T-helper 1 cell treated with Interleukin-12 subunit alpha and Interleukin-12 subunit beta and Interleukin-4 antibody, amounts not matched to agents 30 μg/mL and 1 μg/mL, for 36 hours (primary cell): ENCODE results near the gene SSH3.
A peak's percentile ranks its signal among the peaks of the same experiment; 100 is the strongest.

ENCODE experiments used
- H3K27ac Mint-ChIP-seq: one replicate; pipeline ENCODE4 v1.8.0; 2021; ENCODE audit warnings: mild to moderate bottlenecking, mixed read lengths
- H3K27me3 Mint-ChIP-seq: one replicate; pipeline ENCODE4 v1.8.0; 2021; ENCODE audit warnings: low read depth, mixed read lengths
- H3K36me3 Mint-ChIP-seq: one replicate; pipeline ENCODE4 v1.8.0; 2021; ENCODE audit warnings: low read depth, mixed read lengths
- H3K4me1 Mint-ChIP-seq: one replicate; pipeline ENCODE4 v1.8.0; 2021; ENCODE audit warnings: low read depth, mixed read lengths
- H3K4me3 Mint-ChIP-seq: one replicate; pipeline ENCODE4 v1.8.0; 2021; ENCODE audit warnings: mild to moderate bottlenecking, moderate library complexity, mixed read lengths
- H3K9me3 Mint-ChIP-seq: one replicate; pipeline ENCODE4 v1.8.0; 2021; ENCODE audit warnings: mixed read lengths

SSH3 gene

DNA sequence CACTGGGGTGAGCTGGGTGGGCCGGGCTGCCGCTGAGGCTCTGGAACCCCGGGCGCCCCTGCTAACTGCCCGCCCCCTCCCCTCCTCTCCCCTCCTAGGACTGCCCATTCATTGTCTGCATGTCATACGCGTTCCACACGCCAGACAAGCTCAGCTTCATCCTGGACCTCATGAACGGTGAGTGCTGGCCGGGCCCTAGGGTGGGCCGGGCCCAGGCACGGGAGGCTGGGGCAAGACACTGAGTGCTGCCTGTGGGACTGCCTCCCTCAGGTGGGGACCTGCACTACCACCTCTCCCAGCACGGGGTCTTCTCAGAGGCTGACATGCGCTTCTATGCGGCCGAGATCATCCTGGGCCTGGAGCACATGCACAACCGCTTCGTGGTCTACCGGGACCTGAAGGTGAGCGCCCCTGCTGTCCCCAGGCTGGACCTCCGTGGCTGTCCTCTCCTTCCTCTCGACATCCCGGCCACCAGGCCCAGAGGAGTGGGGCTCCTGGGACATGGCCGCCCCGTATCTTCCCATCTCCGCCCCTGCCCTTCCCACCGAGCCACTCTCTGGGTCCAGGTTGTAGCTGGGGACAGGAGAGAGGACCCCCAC is 21.7 kb upstream of the SSH3 start:
- Mint-ChIP-seq H3K27ac (no peak overlapping the region), H3K4me1 (peaks cover 37% of the 10 kb centered on the region)

DNA sequence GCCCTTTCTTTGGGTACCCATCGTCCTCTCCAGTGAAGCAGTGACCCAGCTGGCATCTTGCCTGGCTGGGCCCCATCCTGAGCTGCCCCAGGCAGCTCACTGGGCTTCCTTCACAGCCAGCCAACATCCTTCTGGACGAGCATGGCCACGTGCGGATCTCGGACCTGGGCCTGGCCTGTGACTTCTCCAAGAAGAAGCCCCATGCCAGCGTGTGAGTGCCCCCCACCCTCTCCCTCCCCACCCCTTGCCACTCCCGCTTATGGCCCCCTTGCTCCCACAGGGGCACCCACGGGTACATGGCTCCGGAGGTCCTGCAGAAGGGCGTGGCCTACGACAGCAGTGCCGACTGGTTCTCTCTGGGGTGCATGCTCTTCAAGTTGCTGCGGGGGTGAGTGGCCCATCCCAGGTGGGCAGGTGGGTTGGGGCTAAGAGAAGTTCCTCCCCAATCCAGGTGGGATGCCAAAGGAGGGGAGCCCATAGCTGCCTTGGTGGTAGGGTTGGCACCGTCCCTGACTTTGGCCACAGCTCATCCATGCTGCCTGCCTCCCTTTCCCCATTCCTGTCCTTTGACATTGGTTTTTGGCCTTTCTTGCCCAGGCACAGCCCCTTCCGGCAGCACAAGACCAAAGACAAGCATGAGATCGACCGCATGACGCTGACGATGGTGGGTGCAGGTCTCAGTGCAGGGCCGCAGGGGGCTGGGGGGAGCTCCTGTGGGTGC is 21.0 kb upstream of the SSH3 start:
- no peaks in the 10 kb centered on the region for H3K9me3 Mint-ChIP-seq
- H3K4me1 Mint-ChIP-seq, result peaks cover 38% of the 10 kb centered on the region
- peaks cover 41% of the 10 kb centered on the region for H3K36me3 Mint-ChIP-seq
- H3K27me3 Mint-ChIP-seq, result no peaks in the 10 kb centered on the region
- H3K27ac Mint-ChIP-seq, result peak overlapping the region; percentile 55
- H3K4me3 Mint-ChIP-seq, result no peak overlapping the region

More for the DNA sequence above, 21.7 kb upstream of the SSH3 start:
- Mint-ChIP-seq H3K9me3 (no peaks in the 10 kb centered on the region), H3K4me3 (no peak overlapping the region), H3K36me3 (peaks cover 36% of the 10 kb centered on the region), H3K27me3 (no peaks in the 10 kb centered on the region)

DNA sequence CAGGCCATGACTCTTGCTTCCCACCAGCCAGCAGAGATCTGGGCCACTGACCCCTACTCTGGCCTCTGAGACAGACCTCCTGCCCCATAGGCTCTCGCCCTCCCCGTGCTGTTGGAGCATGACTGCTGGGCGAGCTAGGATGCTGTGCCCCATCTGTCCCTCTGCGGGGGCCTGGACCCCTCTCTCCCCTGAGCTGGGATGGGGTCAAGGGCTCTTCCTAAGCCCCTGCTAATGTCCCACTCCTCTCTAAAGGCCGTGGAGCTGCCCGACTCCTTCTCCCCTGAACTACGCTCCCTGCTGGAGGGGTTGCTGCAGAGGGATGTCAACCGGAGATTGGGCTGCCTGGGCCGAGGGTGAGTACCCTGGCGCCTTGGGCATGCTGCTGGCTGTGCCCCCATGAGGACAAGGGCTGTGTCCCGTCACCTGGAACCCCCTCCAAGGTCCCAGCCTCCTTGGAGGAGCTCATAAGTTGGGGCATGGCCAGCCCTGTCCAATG is 20.4 kb upstream of the SSH3 start:
- H3K4me1 Mint-ChIP-seq, result peaks cover 38% of the 10 kb centered on the region

DNA sequence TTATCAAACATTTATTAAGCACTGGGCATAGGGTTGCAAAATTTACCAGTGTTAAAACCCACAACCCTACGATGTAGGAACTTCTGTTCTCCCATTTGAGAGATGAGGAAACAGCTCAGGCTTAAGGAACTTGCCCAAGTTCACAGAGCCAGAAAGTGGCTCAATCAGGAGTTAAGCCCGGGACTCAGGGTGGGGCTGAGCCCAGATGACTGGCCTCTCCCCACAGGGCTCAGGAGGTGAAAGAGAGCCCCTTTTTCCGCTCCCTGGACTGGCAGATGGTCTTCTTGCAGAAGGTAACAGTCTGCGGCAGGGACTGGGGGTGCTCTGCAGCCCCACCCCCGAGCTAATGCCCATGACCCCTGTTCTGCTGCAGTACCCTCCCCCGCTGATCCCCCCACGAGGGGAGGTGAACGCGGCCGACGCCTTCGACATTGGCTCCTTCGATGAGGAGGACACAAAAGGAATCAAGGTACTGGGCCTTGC is 19.8 kb upstream of the SSH3 start:
- Mint-ChIP-seq H3K4me1 (peaks cover 40% of the 10 kb centered on the region), H3K9me3 (no peaks in the 10 kb centered on the region), H3K36me3 (peaks cover 39% of the 10 kb centered on the region), H3K4me3 (no peak overlapping the region), H3K27ac (no peak overlapping the region), H3K27me3 (no peaks in the 10 kb centered on the region)

More for the DNA sequence above, 20.4 kb upstream of the SSH3 start:
- peak overlapping the region; percentile 55 for H3K27ac Mint-ChIP-seq
- no peaks in the 10 kb centered on the region for H3K9me3 Mint-ChIP-seq
- H3K27me3 Mint-ChIP-seq, result no peaks in the 10 kb centered on the region
- no peak overlapping the region for H3K4me3 Mint-ChIP-seq
- peaks cover 39% of the 10 kb centered on the region for H3K36me3 Mint-ChIP-seq

DNA sequence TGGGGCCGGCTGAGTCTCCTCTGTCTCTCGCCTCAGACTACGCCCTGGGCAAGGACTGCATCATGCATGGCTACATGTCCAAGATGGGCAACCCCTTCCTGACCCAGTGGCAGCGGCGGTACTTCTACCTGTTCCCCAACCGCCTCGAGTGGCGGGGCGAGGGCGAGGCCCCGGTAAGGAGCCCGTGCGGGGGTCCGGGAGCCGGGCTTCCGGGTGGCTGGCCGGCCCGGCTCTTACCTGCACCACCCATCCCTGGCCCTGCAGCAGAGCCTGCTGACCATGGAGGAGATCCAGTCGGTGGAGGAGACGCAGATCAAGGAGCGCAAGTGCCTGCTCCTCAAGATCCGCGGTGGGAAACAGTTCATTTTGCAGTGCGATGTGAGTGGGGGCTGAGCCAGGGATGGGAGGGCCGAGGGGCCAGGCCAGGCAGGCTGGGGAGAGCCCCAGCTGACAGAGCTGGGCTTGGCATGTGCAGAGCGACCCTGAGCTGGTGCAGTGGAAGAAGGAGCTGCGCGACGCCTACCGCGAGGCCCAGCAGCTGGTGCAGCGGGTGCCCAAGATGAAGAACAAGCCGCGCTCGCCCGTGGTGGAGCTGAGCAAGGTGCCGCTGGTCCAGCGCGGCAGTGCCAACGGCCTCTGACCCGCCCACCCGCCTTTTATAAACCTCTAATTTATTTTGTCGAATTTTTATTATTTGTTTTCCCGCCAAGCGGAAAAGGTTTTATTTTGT is 18.4 kb upstream of the SSH3 start:
- Mint-ChIP-seq H3K4me3 (no peak overlapping the region), H3K27ac (peak overlapping the region; percentile 31), H3K36me3 (peaks cover 28% of the 10 kb centered on the region), H3K27me3 (no peaks in the 10 kb centered on the region), H3K9me3 (no peaks in the 10 kb centered on the region), H3K4me1 (peaks cover 36% of the 10 kb centered on the region)

DNA sequence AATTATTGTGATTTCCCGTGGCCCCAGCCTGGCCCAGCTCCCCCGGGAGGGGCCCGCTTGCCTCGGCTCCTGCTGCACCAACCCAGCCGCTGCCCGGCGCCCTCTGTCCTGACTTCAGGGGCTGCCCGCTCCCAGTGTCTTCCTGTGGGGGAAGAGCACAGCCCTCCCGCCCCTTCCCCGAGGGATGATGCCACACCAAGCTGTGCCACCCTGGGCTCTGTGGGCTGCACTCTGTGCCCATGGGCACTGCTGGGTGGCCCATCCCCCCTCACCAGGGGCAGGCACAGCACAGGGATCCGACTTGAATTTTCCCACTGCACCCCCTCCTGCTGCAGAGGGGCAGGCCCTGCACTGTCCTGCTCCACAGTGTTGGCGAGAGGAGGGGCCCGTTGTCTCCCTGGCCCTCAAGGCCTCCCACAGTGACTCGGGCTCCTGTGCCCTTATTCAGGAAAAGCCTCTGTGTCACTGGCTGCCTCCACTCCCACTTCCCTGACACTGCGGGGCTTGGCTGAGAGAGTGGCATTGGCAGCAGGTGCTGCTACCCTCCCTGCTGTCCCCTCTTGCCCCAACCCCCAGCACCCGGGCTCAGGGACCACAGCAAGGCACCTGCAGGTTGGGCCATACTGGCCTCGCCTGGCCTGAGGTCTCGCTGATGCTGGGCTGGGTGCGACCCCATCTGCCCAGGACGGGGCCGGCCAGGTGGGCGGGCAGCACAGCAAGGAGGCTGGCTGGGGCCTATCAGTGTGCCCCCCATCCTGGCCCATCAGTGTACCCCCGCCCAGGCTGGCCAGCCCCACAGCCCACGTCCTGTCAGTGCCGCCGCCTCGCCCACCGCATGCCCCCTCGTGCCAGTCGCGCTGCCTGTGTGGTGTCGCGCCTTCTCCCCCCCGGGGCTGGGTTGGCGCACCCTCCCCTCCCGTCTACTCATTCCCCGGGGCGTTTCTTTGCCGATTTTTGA is 17.5 kb upstream of the SSH3 start:
- H3K4me1 Mint-ChIP-seq, result peaks cover 38% of the 10 kb centered on the region
- peak overlapping the region; percentile 95 for H3K27ac Mint-ChIP-seq
- no peaks in the 10 kb centered on the region for H3K27me3 Mint-ChIP-seq
- H3K4me3 Mint-ChIP-seq, result peak overlapping the region; percentile 80
- H3K9me3 Mint-ChIP-seq, result no peaks in the 10 kb centered on the region
- H3K36me3 Mint-ChIP-seq, result peaks cover 29% of the 10 kb centered on the region

DNA sequence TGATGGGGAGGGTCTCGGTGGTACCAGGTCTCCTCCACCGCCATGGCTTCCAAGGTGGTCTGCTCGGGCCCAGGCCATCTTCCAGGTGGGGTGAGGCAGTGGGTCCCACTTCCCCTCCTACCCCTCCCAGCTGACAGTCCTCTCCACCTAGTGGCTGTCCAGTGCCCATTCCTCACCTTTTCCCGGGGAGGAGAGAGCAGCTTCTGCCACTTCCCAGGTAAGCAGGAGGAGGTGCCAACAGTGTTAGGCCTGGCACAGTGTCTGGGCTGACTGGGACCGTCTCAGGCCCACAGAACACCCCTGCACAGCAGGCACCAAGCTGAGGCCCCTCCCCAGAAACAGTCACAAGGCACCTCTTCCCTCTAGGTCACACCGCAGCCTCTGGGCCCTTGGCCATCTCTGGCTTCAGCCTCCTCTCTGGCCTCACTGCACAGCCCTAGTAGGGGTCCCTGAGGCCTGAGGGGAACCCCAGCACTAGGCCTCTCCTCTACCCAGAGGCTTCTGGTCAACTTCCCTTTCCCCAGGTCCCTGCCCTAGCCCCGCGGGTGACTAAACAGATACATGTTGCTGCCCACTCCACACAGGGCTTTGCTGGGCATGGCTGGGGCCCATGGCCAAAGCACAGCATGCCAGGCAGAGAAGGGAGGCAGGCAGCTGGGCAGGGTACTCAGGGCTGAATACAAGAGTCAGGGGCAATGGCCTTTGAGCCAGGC is 16.6 kb upstream of the SSH3 start:
- H3K27ac Mint-ChIP-seq, result peak overlapping the region; percentile 95
- H3K27me3 Mint-ChIP-seq, result no peaks in the 10 kb centered on the region
- H3K4me3 Mint-ChIP-seq, result peak overlapping the region; percentile 80
- peaks cover 31% of the 10 kb centered on the region for H3K36me3 Mint-ChIP-seq
- no peaks in the 10 kb centered on the region for H3K9me3 Mint-ChIP-seq
- peaks cover 40% of the 10 kb centered on the region for H3K4me1 Mint-ChIP-seq

DNA sequence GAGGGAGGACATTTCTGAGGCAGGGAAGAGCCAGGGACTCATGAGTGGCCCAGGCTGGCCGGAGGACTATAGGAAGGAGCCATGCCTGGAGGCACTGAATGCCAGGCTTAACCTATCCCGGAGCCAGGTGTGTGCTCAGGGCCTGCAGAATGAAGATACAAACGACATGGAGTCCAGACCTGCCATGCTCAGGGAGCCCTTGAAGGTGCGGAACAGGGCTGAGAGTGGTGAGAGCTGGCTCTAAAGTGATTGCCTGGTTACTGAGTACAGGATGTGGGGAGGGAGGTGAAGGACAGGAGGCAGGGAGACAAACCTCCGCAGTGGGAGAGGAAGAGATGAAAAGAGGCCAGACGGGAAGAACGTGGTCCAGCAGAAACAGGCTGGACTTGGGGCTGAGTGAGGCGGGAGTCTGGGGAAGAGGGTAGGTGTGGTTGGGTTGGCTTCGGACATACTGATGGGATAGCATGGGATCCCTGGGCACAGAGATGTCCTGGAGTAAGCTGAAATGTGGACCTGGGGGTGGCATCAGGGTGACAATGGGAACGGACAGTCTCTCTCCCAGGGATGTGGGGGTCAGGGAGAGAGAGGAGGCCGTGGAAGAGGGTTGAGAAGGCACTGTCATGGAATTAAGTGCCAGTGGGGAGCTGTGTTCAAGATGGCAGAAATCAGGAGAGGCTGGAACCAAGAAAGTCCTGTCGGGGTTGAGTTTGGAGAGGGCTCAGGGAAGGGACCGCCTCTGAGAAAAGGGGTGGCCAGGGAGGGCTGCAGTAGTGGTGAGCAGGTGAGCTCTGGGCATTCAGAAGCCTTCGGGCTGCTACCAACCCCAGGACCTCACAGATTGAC is 15.8 kb upstream of the SSH3 start:
- H3K4me1 Mint-ChIP-seq, result peaks cover 40% of the 10 kb centered on the region
- peaks cover 30% of the 10 kb centered on the region for H3K36me3 Mint-ChIP-seq
- H3K4me3 Mint-ChIP-seq, result peak overlapping the region; percentile 80
- H3K9me3 Mint-ChIP-seq, result no peaks in the 10 kb centered on the region
- H3K27me3 Mint-ChIP-seq, result no peaks in the 10 kb centered on the region
- H3K27ac Mint-ChIP-seq, result peak overlapping the region; percentile 95

DNA sequence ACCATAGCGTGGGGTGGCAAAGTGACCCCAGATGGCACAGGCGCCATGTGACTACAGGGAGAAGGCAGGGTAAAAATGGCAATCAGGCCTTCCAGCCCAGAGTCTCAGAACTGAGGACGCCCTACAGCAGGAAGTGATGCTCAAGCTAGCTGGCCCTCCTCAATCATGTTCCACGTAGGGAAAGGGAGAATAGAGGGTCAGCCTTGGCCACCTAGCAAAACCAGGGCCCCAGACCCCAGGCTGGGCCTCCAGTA is 15.2 kb upstream of the SSH3 start:
- Mint-ChIP-seq H3K4me1 (peaks cover 41% of the 10 kb centered on the region), H3K4me3 (peak overlapping the region; percentile 80), H3K9me3 (no peaks in the 10 kb centered on the region), H3K36me3 (peaks cover 32% of the 10 kb centered on the region), H3K27me3 (no peaks in the 10 kb centered on the region), H3K27ac (peak overlapping the region; percentile 95)

DNA sequence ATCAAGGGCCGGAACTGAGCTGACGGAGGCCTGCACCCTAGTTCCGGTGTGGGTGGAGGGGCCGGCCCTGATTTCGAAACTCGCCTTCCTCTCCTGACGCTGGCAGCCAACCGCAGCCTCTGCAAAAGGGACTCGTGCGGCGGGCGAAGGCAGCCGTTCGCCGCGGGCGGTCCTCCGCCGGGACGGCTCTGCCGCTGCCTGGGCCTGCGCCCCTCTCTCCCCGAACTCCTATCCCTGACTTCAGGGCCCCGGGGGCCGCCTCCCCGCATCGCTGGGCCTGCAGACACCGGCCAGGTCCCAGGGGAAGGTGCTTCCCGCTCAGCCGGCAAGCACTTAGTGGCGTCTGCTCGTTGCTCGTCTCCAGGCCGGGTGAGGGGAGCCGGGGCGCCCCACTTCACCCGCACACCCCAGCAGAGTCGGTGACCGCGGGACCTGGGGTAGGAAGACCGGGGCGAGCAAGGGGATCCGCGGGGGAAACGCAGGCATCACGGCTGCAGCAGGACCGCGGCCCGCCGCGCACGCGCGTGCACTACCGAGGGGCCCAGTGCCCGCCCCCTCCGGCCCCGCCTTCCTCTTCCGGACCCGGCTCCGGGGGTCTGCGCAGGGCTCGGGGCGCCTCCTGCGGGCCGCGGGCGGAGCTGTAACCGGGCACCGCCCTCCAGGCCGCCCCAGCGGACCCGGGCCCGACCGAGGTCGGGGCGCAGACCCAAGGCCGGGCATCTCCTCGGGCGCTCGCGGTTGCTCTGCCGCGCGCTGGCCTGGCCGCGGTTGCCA is 14.7 kb upstream of the SSH3 start:
- H3K27me3 Mint-ChIP-seq, result no peaks in the 10 kb centered on the region
- peaks cover 42% of the 10 kb centered on the region for H3K4me1 Mint-ChIP-seq
- H3K36me3 Mint-ChIP-seq, result peaks cover 32% of the 10 kb centered on the region
- peak overlapping the region; percentile 80 for H3K4me3 Mint-ChIP-seq
- H3K9me3 Mint-ChIP-seq, result no peaks in the 10 kb centered on the region
- H3K27ac Mint-ChIP-seq, result peak overlapping the region; percentile 95

DNA sequence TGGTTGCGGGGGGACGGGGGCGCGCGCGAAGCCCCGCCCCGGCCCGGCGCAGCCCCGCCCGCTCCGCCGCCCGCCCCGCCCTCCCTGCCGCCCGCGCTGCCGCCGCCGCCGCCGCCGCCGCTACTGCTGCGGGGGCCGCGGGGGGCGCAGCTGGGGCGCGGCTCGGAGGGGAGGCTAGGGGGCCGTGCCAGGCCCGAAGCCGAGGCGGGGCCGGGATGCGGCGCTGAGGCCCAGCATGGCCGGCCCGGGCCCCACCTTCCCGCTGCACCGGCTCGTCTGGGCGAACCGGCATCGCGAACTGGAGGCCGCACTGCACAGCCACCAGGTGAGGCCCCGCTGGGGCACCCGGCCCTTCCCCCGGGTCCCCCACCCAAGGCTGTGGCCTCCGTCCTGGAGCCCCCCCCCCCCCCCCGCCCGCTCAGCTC is 14.1 kb upstream of the SSH3 start, which contains the start of gene ANKRD13D:
Gene ANKRD13D, plus strand, starts transcription at position 78 of the 425 bp plus-strand sequence. Its CDS starts 158 bp downstream, at position 236.
- Mint-ChIP-seq H3K27ac (peak within 1 kb of the TSS; percentile 95), H3K4me3 (peak within 1 kb of the TSS; percentile 85), H3K4me1 (peaks cover 42% of the 10 kb centered on the region), H3K36me3 (peaks cover 37% of the 10 kb centered on the region), H3K27me3 (no peaks in the 10 kb centered on the region), H3K9me3 (peaks cover 3% of the 10 kb centered on the region)
